ENCODE results near the gene RMRP.

RMRP gene

DNA sequence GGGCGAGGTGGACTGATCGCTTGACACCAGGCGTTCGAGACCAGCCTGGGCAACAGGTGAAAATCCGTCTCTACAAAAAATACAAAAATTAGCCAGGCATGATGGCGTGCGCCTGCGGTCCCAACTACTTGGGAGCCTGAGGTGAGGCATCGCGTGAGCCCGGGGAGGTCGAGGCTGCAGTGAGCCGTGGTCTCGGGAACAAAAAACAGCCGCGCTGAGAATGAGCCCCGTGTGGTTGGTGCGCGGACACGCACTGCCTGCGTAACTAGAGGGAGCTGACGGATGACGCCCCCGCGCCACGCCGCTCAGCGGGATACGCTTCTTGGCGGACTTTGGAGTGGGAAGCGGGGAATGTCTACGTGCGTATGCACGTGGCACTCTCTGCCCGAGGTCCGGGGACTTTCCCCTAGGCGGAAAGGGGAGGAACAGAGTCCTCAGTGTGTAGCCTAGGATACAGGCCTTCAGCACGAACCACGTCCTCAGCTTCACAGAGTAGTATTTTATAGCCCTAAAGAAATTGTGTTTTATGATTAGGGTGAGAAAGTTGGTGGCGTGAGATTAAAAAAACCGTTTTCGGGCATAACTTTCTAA is at the start of gene RMRP:
Gene RMRP, minus strand, starts transcription at position 474 of the 591 bp plus-strand sequence.
- H3K4me3 ChIP-seq (replicated peaks; ENCODE audit: low read depth, low read length) = peak within 1 kb of the TSS; percentile 52
- TF ChIP-seq, protein P1, sequence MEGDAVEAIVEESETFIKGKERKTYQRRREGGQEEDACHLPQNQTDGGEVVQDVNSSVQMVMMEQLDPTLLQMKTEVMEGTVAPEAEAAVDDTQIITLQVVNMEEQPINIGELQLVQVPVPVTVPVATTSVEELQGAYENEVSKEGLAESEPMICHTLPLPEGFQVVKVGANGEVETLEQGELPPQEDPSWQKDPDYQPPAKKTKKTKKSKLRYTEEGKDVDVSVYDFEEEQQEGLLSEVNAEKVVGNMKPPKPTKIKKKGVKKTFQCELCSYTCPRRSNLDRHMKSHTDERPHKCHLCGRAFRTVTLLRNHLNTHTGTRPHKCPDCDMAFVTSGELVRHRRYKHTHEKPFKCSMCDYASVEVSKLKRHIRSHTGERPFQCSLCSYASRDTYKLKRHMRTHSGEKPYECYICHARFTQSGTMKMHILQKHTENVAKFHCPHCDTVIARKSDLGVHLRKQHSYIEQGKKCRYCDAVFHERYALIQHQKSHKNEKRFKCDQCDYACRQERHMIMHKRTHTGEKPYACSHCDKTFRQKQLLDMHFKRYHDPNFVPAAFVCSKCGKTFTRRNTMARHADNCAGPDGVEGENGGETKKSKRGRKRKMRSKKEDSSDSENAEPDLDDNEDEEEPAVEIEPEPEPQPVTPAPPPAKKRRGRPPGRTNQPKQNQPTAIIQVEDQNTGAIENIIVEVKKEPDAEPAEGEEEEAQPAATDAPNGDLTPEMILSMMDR (IDR thresholded peaks at IDR 0.05; ENCODE audit: low read depth, low read length, missing control alignments) = no peak
- DNase-seq (ENCODE audit: extremely low read depth, low read depth) = peak; percentile 98

DNA sequence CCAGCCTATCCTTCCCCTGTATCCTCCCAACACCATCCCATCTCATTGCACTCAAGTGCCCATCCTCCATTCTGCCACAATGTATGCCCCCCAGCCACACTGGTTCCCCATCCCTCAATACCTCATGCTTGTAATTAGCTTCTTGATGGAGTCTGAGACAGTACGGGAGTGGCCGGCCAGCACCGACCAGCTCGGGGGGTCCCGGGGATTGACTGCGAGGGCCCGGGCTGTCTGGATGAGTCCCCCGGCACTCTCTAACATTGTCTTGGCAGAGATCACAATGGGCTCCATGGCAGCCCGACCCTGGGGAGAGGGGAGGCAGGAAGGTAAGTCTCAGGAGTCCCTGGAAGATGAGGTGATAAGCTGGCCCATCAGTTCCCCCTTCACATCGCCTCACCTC is 49.1 kb upstream of the RMRP start:
- TF ChIP-seq, protein P1 (IDR thresholded peaks at IDR 0.05; ENCODE audit: low read depth, low read length, missing control alignments) = no peak
- H3K4me3 ChIP-seq (replicated peaks; ENCODE audit: low read depth, low read length) = no peak overlapping the region
- DNase-seq (ENCODE audit: extremely low read depth, low read depth) = no peak

DNA sequence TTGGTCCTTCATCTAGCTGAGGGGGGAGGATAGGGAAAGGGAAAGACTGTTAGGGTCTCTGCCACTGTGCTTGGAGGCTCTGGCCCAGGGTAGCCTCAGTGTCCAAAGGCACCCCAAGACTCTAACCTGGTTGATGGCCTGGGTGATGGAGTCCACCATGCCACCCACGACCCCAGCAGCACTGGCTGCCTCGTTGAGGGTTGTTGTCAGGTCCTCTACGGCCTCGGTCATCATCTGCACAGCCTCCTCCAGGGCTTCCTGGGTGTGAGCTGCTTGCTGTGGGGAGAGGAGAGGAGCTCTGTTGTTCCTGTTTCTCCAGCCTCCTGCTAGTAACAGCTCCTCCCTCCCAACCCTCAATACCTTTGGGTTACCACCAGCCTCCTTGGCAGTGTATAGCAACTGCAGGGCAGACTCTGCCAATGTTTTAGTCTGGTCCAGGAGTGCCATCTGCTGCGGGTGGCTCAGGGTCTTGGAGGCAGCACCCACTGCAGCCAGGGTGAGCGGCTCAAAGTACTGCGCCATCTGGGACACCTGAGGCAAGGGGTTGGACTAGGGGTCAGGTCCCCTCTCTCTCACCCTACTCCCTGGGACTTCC is 48.1 kb upstream of the RMRP start:
- DNase-seq (ENCODE audit: extremely low read depth, low read depth) = no peak
- TF ChIP-seq, protein P1 (IDR thresholded peaks at IDR 0.05; ENCODE audit: low read depth, low read length, missing control alignments) = no peak
- H3K4me3 ChIP-seq (replicated peaks; ENCODE audit: low read depth, low read length) = no peak overlapping the region

DNA sequence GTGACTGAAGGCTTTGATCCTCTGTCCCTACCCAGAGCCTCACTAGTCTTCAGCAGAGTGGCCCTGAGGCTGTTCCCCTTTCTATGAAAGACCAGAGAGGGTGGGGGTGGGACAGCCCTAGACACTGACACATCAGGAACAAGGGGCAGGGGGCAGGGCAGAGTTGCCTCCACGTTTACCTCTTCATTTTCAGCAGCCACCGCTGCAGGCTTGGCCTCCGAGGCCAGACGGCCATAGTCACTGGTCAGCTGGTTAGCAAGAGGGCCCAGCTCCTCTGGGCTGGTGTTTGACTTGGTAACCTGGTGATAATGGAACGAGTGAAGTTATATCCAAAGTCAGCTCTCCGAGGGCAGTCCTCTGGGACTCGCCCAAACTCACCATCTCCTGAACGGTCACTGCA is 47.6 kb upstream of the RMRP start:
- no peak overlapping the region for H3K4me3 ChIP-seq (replicated peaks; ENCODE audit: low read depth, low read length)
- DNase-seq (ENCODE audit: extremely low read depth, low read depth) = no peak
- TF ChIP-seq, protein P1 (IDR thresholded peaks at IDR 0.05; ENCODE audit: low read depth, low read length, missing control alignments) = no peak

DNA sequence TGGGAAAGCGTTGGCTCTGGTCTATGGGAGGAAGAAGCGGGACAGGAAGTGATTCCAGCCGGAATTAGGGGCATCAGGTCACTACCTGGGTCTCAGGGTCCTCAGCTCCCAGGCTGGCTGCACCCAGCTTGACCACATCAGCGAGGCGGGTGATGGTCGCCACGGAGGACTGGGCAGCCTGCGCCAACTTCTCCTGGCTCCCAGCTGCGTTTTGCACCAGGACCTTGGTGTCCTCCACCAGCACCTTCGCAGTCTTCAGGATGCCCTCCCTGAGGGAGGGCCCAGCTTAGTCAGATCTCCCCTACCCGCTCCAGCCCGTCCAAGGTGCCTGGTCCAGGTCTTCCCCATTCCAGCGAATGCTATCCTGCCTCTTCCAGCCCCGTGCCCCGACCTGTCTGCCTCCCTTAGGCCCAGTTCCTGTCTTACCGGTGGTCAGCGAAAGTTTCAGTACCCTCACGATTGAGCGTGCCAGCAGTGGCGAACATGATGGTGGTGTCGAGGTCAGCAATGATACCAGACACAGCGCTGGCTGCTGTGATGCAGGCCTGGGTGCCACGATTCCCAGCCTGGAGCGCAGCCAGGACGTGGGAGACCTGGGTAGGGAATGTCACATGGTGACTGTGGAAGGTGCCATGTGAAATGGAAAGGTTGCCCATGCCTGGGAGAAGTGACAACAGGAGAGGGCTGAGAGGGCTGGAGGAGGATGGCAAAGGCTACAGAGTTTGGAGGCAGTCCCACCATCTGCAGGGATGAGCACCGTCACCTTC is 46.3 kb upstream of the RMRP start:
- TF ChIP-seq, protein P1 (IDR thresholded peaks at IDR 0.05; ENCODE audit: low read depth, low read length, missing control alignments) = no peak
- no peak for DNase-seq (ENCODE audit: extremely low read depth, low read depth)
- H3K4me3 ChIP-seq (replicated peaks; ENCODE audit: low read depth, low read length) = no peak overlapping the region

DNA sequence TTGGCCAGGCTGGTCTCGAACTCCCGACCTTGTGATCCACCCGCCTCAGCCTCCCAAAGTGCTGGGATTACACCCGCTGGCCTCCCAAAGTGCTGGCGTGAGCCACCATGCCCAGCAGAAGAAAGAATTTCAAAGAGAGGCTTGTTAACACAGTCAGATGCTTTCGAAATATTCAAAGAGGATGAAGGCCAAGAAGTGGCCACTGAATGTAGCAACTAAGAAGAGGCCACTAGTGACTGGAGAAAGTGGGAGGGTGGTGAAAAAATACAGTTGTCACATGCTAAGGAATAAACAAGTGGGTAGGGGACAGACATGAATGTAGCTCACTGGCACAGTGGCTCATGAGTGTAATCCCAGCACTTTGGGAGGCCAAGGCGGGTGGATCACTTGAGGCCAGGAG is 44.9 kb upstream of the RMRP start:
- no peak overlapping the region for H3K4me3 ChIP-seq (replicated peaks; ENCODE audit: low read depth, low read length)
- TF ChIP-seq, protein P1 (IDR thresholded peaks at IDR 0.05; ENCODE audit: low read depth, low read length, missing control alignments) = no peak
- DNase-seq (ENCODE audit: extremely low read depth, low read depth) = no peak
